ENCODE results near the gene RPS6KA1.

DNA sequence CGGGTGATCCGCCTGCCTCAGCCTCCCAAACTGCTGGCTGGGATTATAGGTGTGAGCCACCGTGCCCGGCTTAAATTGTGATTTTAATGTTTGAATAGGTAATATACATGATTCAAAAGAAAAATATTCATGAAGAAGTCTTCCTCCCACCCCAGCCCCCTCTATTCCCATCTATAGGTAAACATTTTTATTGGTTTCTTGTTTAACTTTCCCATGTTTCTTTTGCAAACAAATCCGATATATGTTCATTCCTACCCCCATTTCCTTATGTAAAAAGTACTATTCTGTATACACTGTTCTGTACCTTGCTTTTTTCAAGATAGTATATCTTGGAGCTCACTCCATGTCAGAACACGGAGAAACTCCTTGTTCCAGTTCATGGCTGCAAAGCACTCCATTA lies 23.2 kb downstream of the RPS6KA1 start:
- TF ChIP-seq POLR2A (IDR thresholded peaks at IDR 0.05): no peak
- TF ChIP-seq, protein P1, sequence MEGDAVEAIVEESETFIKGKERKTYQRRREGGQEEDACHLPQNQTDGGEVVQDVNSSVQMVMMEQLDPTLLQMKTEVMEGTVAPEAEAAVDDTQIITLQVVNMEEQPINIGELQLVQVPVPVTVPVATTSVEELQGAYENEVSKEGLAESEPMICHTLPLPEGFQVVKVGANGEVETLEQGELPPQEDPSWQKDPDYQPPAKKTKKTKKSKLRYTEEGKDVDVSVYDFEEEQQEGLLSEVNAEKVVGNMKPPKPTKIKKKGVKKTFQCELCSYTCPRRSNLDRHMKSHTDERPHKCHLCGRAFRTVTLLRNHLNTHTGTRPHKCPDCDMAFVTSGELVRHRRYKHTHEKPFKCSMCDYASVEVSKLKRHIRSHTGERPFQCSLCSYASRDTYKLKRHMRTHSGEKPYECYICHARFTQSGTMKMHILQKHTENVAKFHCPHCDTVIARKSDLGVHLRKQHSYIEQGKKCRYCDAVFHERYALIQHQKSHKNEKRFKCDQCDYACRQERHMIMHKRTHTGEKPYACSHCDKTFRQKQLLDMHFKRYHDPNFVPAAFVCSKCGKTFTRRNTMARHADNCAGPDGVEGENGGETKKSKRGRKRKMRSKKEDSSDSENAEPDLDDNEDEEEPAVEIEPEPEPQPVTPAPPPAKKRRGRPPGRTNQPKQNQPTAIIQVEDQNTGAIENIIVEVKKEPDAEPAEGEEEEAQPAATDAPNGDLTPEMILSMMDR (IDR thresholded peaks at IDR 0.05): no peak
